Body of pancreas (tissue), 4 donors: Measurements from ENCODE around the gene DBX1.

Experiments used
- CTCF ChIP-seq, 7 experiments: fragments of 450-650 bp in 4 of 7; fragments of 200-600 bp in 3 of 7; sonication (generic) in 3 of 7; IDR thresholded peaks; one replicate each; pipeline ENCODE4 v1.5.1; 2016 to 2019; ENCODE audit warnings: antibody characterized with exemption in 7 of 7
- POLR2A ChIP-seq, 3 donors: fragments of 450-650 bp; IDR thresholded peaks; one replicate each; pipeline ENCODE4 v1.6.1; 2016; ENCODE audit warnings: antibody characterized with exemption in 3 of 3, mild to moderate bottlenecking in 2 of 3

GRCh38 chr11:20178976-20179375, 18.7 kb upstream of the DBX1 start:
- TF ChIP-seq CTCF (IDR thresholded peaks at IDR 0.05) (no peak), POLR2A (IDR thresholded peaks at IDR 0.05) (no peak)
